ENCODE measurements around the gene SLC27A4.

The SLC27A4 gene

DNA sequence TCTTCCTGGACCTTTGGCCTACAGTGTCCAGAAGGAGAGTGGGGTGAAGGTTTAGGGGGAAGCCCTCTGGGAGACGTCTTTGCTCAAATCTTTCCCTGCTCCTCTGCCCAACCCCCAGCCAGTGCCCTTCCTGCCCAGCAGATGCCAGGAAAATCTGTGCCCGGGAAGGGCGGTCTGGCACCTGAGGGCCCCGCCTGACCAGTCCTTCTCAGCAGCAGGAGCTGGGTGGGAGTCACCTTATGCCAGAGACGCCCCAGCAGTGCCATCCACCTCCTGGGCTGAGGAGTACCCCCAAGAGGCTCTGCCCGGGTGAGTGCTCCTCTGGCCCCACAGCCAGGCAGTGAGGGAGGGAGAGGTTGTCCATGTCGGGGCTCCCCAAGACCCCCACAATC lies 65.4 kb downstream of the SLC27A4 start:
- H3K4me3 ChIP-seq (replicated peaks; ENCODE audit: insufficient read depth, low read length): no peak overlapping the region
- peaks cover 3% of the 10 kb centered on the region for H3K27me3 ChIP-seq (ENCODE audit: insufficient read depth, poor library complexity, severe bottlenecking)
- TF ChIP-seq REST (IDR thresholded peaks at IDR 0.05; ENCODE audit: insufficient replicate concordance, low read depth): no peak
- no peak for TF ChIP-seq GABPA (IDR thresholded peaks at IDR 0.05; ENCODE audit: low read depth)
- no peak for TF ChIP-seq SPI1 (IDR thresholded peaks at IDR 0.05; ENCODE audit: borderline replicate concordance, low read depth)
- TF ChIP-seq, protein P1, sequence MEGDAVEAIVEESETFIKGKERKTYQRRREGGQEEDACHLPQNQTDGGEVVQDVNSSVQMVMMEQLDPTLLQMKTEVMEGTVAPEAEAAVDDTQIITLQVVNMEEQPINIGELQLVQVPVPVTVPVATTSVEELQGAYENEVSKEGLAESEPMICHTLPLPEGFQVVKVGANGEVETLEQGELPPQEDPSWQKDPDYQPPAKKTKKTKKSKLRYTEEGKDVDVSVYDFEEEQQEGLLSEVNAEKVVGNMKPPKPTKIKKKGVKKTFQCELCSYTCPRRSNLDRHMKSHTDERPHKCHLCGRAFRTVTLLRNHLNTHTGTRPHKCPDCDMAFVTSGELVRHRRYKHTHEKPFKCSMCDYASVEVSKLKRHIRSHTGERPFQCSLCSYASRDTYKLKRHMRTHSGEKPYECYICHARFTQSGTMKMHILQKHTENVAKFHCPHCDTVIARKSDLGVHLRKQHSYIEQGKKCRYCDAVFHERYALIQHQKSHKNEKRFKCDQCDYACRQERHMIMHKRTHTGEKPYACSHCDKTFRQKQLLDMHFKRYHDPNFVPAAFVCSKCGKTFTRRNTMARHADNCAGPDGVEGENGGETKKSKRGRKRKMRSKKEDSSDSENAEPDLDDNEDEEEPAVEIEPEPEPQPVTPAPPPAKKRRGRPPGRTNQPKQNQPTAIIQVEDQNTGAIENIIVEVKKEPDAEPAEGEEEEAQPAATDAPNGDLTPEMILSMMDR (IDR thresholded peaks at IDR 0.05; ENCODE audit: insufficient read depth, low read length): no peak
- no peak for TF ChIP-seq POLR2AphosphoS5 (IDR thresholded peaks at IDR 0.05; ENCODE audit: low read depth)
- H3K27ac ChIP-seq (replicated peaks): no peak overlapping the region
- no peak for DNase-seq (ENCODE audit: low read depth in 1 of 2, low spot score in 1 of 2)

DNA sequence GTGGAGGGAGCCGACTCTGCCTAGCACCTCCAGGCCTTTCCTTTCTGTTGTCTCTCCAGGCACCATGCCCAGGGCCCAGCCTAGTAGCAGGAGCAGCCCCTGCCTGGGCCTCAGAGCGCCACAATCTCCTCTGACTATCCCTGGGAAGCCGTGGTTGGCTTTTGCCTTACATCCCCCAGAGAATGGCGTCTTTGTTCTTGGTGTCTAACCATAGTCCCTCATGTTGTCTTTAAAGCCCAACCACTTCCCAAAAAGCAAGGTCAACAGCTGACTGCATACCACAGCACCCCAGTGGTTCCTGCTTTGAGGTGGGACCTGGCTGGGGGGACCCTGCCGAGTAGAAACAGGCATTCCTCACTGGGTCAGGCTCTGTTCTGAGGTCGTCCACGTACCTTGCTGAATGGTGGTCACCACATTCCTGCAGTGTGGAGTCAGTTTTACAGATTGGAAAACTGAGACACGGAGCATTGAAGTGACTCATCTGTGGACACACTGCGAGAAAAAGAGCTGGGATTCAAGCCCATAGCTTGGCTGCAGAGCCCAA lies 66.6 kb downstream of the SLC27A4 start:
- Histone ChIP-seq H3K27ac (replicated peaks) (no peak overlapping the region), H3K4me3 (replicated peaks; ENCODE audit: insufficient read depth, low read length) (no peak overlapping the region), H3K27me3 (ENCODE audit: insufficient read depth, poor library complexity, severe bottlenecking) (peaks cover 3% of the 10 kb centered on the region)
- TF ChIP-seq REST (IDR thresholded peaks at IDR 0.05; ENCODE audit: insufficient replicate concordance, low read depth) (no peak), SPI1 (IDR thresholded peaks at IDR 0.05; ENCODE audit: borderline replicate concordance, low read depth) (peak; percentile 43; the same call in 1 of the 2 replicates), GABPA (IDR thresholded peaks at IDR 0.05; ENCODE audit: low read depth) (no peak)
- TF ChIP-seq, protein P1 (IDR thresholded peaks at IDR 0.05; ENCODE audit: insufficient read depth, low read length): no peak
- no peak for DNase-seq (ENCODE audit: low read depth in 1 of 2, low spot score in 1 of 2)

- H3K27ac ChIP-seq (replicated peaks): no peak overlapping the region
- no peak for DNase-seq (ENCODE audit: low read depth in 1 of 2, low spot score in 1 of 2)
- H3K4me3 ChIP-seq (replicated peaks; ENCODE audit: insufficient read depth, low read length): no peak overlapping the region
- TF ChIP-seq REST (IDR thresholded peaks at IDR 0.05; ENCODE audit: insufficient replicate concordance, low read depth): no peak
- TF ChIP-seq, protein P1 (IDR thresholded peaks at IDR 0.05; ENCODE audit: insufficient read depth, low read length): no peak
- no peak for TF ChIP-seq SPI1 (IDR thresholded peaks at IDR 0.05; ENCODE audit: borderline replicate concordance, low read depth)
- no peak for TF ChIP-seq POLR2AphosphoS5 (IDR thresholded peaks at IDR 0.05; ENCODE audit: low read depth)
- TF ChIP-seq GABPA (IDR thresholded peaks at IDR 0.05; ENCODE audit: low read depth): no peak
- H3K27me3 ChIP-seq (ENCODE audit: insufficient read depth, poor library complexity, severe bottlenecking): peaks cover 5% of the 10 kb centered on the region
These were observed 68.7 kb downstream of the SLC27A4 start for GRCh38 chr9:128408963-128409431.

All from HL-60 (cell line).